ENCODE data around the gene DPH6.
"Not testable (repeated sequence)": the region's sequence is repeated elsewhere in the genome, so short reads cannot be mapped to it uniquely, and the experiment has no call there.

Gene DPH6

GRCh38 chr15:35545824-35546510 is at the start of gene DPH6:
Gene DPH6, minus strand, starts transcription at chr15:35546165. Its CDS starts 24 bp downstream, at chr15:35546141.
- peak; percentile 88 for DNase-seq

GRCh38 chr15:35595656-35596055 is 49.7 kb upstream of the DPH6 start:
- no peak for DNase-seq

- not testable (repeated sequence) for DNase-seq
These were observed 46.0 kb upstream of the DPH6 start for GRCh38 chr15:35591987-35592386.

GRCh38 chr15:35583863-35584528 is 38.0 kb upstream of the DPH6 start:
- no peak for DNase-seq

- DNase-seq: no peak
These were observed 34.6 kb upstream of the DPH6 start for GRCh38 chr15:35580606-35581005.

GRCh38 chr15:35567392-35567791 is 21.4 kb upstream of the DPH6 start:
- DNase-seq: no peak

- DNase-seq: no peak
These were observed 21.0 kb upstream of the DPH6 start for GRCh38 chr15:35566991-35567390.

- DNase-seq: no peak
These were observed 19.9 kb upstream of the DPH6 start for GRCh38 chr15:35565901-35566300.

- DNase-seq: no peak
These were observed 16.7 kb upstream of the DPH6 start for GRCh38 chr15:35562641-35563040.

- no peak for DNase-seq
These were observed 15.3 kb upstream of the DPH6 start for GRCh38 chr15:35561308-35561707.

GRCh38 chr15:35560870-35561269 is 14.9 kb upstream of the DPH6 start:
- no peak for DNase-seq

GRCh38 chr15:35560258-35560657 is 14.3 kb upstream of the DPH6 start:
- DNase-seq: no peak

GRCh38 chr15:35559683-35560082 is 13.7 kb upstream of the DPH6 start:
- no peak for DNase-seq

- no peak for DNase-seq
These were observed 11.6 kb upstream of the DPH6 start for GRCh38 chr15:35557544-35557943.

- no peak for DNase-seq
These were observed 11.0 kb upstream of the DPH6 start for GRCh38 chr15:35557012-35557411.

- no peak for DNase-seq
These were observed 9.3 kb upstream of the DPH6 start for GRCh38 chr15:35555244-35555643.

GRCh38 chr15:35550957-35551356 is 5.0 kb upstream of the DPH6 start:
- no peak for DNase-seq

- DNase-seq: no peak
These were observed 3.6 kb upstream of the DPH6 start for GRCh38 chr15:35549567-35549966.

- DNase-seq: no peak
These were observed 2.5 kb upstream of the DPH6 start for GRCh38 chr15:35548435-35548834.

GRCh38 chr15:35547775-35548364 is 1.9 kb upstream of the DPH6 start:
- no peak for DNase-seq

GRCh38 chr15:35546511-35547381 is 781 bp upstream of the DPH6 start:
- no peak for DNase-seq

- DNase-seq: peak; percentile 40
These were observed 595 bp downstream of the DPH6 start for GRCh38 chr15:35545316-35545823.

- no peak for DNase-seq
These were observed 5.1 kb downstream of the DPH6 start for GRCh38 chr15:35540885-35541284.

All from stimulated activated CD4-positive, alpha-beta T cell treated with anti-CD3 and anti-CD28 coated beads, Interleukin-15, amount 100 ng/mL, for 24 hours (primary cell).